IMR-90 (cell line): Measurements from ENCODE around the gene IRF4.

ENCODE experiments used
- CEBPB ChIP-seq: IDR thresholded peaks from 2 replicates; pipeline ENCODE4 v1.6.1; 2012; ENCODE audit warnings: low read depth, low read length, improper control_type of control experiment
- CTCF ChIP-seq: conservative IDR thresholded peaks from 2 replicates; pipeline ENCODE4 v1.5.1; 2012; ENCODE audit warnings: mild to moderate bottlenecking, low read depth, low read length, improper control_type of control experiment
- MAFK ChIP-seq: IDR thresholded peaks from 2 replicates; pipeline ENCODE4 v1.6.1; 2012; ENCODE audit warnings: low read depth, low read length, improper control_type of control experiment
- MXI1 ChIP-seq: IDR thresholded peaks from 2 replicates; pipeline ENCODE4 v1.6.1; 2012; ENCODE audit warnings: low read depth, mild to moderate bottlenecking, low read length, moderate library complexity, borderline replicate concordance
- POLR2A ChIP-seq: IDR thresholded peaks from 2 replicates; pipeline ENCODE4 v1.6.1; 2012; ENCODE audit warnings: mild to moderate bottlenecking, low read depth, low read length
- RAD21 ChIP-seq: IDR thresholded peaks from 2 replicates; pipeline ENCODE4 v1.6.1; 2012; ENCODE audit warnings: low read length, improper control_type of control experiment
- SMC3 ChIP-seq: fragments of 150-350 bp; IDR thresholded peaks from 2 replicates; pipeline ENCODE4 v1.6.1; 2016; ENCODE audit warnings: low read depth, mild to moderate bottlenecking, antibody characterized with exemption, low read length, moderate library complexity
- USF2 ChIP-seq: fragments of 150-350 bp; IDR thresholded peaks from 2 replicates; pipeline ENCODE4 v1.6.1; 2017; ENCODE audit warnings: mild to moderate bottlenecking, antibody characterized with exemption, low read length, low read depth

DNA sequence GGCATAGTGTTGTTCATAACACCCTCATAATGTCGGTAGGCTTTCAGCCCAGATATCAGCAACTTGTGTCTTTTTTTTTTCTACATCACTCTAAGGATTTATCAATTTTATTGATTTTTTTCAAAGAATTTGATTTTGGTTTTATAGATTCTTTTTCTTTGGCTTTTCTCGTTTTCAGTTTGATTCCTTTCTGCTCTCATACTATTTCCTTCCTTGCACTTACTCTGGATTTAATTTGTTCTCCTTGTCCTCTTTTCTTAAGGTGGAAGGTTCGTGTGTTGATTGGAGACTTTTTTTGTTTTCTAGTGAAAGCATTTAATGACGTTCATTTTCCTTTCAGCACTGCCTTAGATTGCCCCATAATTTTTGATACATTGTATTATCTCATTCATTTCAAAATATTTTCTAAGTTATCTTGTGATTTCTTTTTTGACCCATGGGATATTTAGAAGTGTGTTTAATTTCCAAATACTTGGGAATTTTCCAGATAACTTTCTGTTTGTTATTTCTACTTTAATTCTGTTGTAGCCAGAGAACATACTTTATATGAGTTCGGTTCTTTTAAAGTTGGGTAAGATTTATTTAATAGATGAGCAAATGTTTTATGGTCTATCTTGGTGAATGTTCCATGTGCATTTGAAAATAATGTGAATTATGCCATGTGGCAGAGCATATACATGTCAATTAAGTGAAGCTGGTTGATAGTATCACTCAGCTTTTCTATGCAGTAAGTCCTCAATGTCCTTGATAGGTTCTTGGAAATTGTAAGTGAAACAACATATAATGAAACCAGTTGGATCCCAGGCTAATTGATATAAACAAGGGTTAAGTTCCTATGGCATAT is 62.8 kb downstream of the IRF4 start:
- TF ChIP-seq SMC3 (no peak), CTCF (no peak), MXI1 (no peak), CEBPB (no peak), USF2 (no peak), POLR2A (no peak), MAFK (no peak), RAD21 (no peak)
